Measurements from ENCODE around the gene CDH13. TPM values are rescaled to one million over a fixed set of nuclear protein-coding genes. Genes with fewer than 3 reads are reported as not detected.

Gene CDH13
- total RNA-seq, 4 donors from 2014 or later = 2.0 to 6.6 (median 4.1) TPM; not detected in 1

DNA sequence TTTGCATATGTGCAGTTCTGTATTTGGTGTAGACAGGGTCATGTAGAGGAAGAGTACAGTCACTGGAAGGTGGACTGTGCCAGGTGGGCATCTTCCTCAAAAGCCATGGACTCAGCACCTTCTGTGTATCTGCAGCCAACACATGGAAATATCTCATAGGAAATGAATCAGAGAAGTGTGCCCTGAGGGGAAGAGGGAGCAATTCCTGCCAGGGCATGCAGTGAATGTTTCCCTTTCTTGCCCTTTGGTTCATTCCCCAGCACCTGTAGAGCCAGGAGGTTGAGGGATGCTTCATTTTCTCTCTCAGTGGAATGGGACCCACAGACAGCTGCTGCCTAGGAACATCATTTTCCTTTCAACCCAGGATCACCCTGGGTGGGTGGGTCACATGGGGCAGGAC, 1034.9 kb downstream of the CDH13 start:
- Histone ChIP-seq H3K4me3 (no peak overlapping the region), H3K27me3 (no peaks in the 10 kb centered on the region), H3K36me3 (no peaks in the 10 kb centered on the region), H3K4me1 (no peaks in the 10 kb centered on the region), H3K9me3 (no peaks in the 10 kb centered on the region), H3K27ac (no peak overlapping the region)
- TF ChIP-seq, protein P1, sequence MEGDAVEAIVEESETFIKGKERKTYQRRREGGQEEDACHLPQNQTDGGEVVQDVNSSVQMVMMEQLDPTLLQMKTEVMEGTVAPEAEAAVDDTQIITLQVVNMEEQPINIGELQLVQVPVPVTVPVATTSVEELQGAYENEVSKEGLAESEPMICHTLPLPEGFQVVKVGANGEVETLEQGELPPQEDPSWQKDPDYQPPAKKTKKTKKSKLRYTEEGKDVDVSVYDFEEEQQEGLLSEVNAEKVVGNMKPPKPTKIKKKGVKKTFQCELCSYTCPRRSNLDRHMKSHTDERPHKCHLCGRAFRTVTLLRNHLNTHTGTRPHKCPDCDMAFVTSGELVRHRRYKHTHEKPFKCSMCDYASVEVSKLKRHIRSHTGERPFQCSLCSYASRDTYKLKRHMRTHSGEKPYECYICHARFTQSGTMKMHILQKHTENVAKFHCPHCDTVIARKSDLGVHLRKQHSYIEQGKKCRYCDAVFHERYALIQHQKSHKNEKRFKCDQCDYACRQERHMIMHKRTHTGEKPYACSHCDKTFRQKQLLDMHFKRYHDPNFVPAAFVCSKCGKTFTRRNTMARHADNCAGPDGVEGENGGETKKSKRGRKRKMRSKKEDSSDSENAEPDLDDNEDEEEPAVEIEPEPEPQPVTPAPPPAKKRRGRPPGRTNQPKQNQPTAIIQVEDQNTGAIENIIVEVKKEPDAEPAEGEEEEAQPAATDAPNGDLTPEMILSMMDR (IDR thresholded peaks at IDR 0.05) = no peak
- TF ChIP-seq POLR2A (IDR thresholded peaks at IDR 0.05) = no peak
- DNase-seq = no peak

DNA sequence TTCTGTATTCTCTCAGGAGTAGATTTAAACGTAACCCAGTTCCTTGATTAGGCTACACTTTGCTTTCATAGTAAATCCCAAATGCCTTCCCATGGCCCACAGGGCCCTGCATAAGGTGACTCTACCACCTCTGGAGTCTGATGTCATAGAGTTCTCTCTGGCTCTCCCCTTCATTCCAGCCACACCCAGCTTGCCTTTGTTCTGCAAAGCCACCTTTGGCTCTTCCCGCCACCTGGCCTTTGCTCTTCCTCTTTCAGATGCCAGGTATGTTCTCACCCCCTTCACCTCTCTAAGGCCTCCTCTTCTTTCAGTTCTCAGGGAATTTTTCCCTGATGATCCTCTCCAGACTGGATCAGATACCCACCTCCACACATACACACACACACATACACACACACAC, 1039.7 kb downstream of the CDH13 start:
- H3K36me3 ChIP-seq = no peaks in the 10 kb centered on the region
- no peaks in the 10 kb centered on the region for H3K9me3 ChIP-seq
- H3K27ac ChIP-seq = no peak overlapping the region
- H3K4me3 ChIP-seq = no peak overlapping the region
- H3K4me1 ChIP-seq = no peaks in the 10 kb centered on the region
- peak in 2 of 3 donors; percentile 63 to 65 for DNase-seq
- TF ChIP-seq, protein P1 (IDR thresholded peaks at IDR 0.05) = no peak
- TF ChIP-seq POLR2A (IDR thresholded peaks at IDR 0.05) = no peak
- no peaks in the 10 kb centered on the region for H3K27me3 ChIP-seq

DNA sequence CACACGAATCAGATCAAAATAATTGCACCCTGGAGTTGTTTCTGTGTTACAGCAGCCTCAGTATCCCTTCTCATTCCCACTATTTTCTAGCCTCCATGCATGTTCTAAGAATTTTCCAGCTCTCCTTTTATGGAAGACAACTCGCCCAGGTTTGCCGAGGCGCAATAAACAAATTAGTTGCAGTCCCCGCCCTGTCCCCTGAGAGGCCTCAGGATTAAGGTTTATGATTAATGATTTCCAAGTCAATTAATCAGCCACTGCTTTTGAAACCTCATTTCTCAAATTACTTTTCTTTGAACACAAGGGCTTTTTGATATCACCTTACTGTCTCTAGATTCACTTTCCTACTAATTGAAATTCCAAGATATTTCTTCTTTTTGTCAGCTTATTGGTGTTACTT, 1042.7 kb downstream of the CDH13 start:
- Histone ChIP-seq H3K4me3 (no peak overlapping the region), H3K27ac (no peak overlapping the region), H3K36me3 (no peaks in the 10 kb centered on the region), H3K4me1 (no peaks in the 10 kb centered on the region), H3K27me3 (no peaks in the 10 kb centered on the region), H3K9me3 (no peaks in the 10 kb centered on the region)
- TF ChIP-seq POLR2A (IDR thresholded peaks at IDR 0.05) = no peak
- TF ChIP-seq, protein P1 (IDR thresholded peaks at IDR 0.05) = peak in 2 of 6 experiments; percentile 11
- DNase-seq = peak in 1 of 3 donors; percentile 54

DNA sequence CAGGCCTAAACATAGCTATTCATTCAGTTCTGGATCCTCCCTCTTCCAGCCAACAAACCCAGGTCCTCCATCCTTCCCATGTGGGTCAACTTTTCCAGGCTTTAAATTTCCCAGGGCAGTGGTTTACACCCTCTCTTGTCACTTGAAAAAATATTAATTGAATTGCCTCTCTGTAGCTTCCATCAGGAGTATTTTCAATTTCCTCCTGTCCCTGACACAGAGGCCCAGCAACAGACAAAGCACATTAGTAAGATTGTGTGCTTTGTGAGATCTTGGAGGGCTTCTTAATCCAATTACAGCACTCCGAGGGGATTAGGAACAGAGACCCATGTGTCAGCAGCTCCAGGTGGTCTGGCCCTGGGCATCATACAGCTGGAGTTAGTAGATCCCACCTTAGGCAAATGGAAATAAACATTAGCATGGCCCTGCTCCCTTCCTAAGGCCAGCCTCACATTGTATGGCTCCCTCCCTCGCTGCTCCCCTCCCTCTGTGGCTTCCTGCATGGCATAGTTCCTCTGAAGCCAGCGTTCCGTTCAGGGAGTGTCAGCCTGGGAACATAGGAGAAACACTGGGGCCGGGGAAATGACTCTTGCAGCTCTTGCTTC, 1048.3 kb downstream of the CDH13 start:
- Histone ChIP-seq H3K36me3 (no peaks in the 10 kb centered on the region), H3K27ac (no peak overlapping the region), H3K9me3 (no peaks in the 10 kb centered on the region), H3K4me3 (no peak overlapping the region), H3K27me3 (no peaks in the 10 kb centered on the region), H3K4me1 (no peaks in the 10 kb centered on the region)
- DNase-seq = no peak
- TF ChIP-seq POLR2A (IDR thresholded peaks at IDR 0.05) = no peak
- TF ChIP-seq, protein P1 (IDR thresholded peaks at IDR 0.05) = no peak

DNA sequence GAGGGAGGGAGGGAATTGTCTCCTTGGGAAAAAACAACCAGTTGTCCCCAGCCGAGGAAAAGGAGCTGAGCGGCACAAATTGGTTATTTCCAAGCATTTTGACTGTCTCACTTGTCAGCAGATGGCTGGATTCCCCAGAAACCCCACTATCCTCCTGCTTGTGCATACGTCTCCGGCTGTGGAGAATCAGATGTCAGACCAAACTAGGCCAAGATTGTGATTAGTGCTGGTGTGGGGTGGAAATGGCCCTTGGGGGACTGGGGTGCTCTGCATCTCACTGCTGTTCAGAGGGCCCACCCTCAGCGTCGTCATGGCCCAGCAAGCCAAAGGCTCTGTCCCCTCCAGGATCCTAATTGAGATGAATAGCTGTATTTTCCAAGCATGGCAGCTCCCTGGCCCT, 1049.3 kb downstream of the CDH13 start:
- H3K27me3 ChIP-seq = no peaks in the 10 kb centered on the region
- H3K4me1 ChIP-seq = no peaks in the 10 kb centered on the region
- DNase-seq = no peak
- H3K36me3 ChIP-seq = no peaks in the 10 kb centered on the region
- TF ChIP-seq, protein P1 (IDR thresholded peaks at IDR 0.05) = no peak
- no peak for TF ChIP-seq POLR2A (IDR thresholded peaks at IDR 0.05)
- no peak overlapping the region for H3K4me3 ChIP-seq
- H3K27ac ChIP-seq = no peak overlapping the region
- no peaks in the 10 kb centered on the region for H3K9me3 ChIP-seq

DNA sequence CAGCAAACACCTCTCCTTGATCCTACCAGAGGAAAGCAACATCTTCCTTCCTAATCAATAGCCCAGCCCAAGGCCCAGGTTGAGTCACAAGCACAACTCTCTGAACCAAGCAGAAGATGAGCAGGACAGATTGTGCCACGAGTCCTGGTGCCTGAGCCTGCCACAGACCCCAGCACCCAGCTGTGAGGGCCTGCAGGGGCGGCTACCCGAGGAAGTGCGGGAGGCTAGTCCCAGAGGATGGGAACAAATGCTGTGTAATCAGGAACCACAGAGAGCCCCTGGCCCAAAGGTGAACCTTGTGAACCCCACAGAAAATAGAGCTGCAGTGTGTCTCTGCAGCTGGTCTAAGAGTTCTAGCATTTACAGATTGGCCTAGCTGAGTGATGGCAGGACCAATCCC, 1054.2 kb downstream of the CDH13 start:
- Histone ChIP-seq H3K4me3 (no peak overlapping the region), H3K27me3 (no peaks in the 10 kb centered on the region), H3K36me3 (no peaks in the 10 kb centered on the region), H3K4me1 (no peaks in the 10 kb centered on the region), H3K27ac (no peak overlapping the region), H3K9me3 (no peaks in the 10 kb centered on the region)
- no peak for DNase-seq
- TF ChIP-seq, protein P1 (IDR thresholded peaks at IDR 0.05) = no peak
- no peak for TF ChIP-seq POLR2A (IDR thresholded peaks at IDR 0.05)

All from Peyer's patch (tissue), 4 donors.